Esophagus squamous epithelium (tissue), 5 donors: ENCODE measurements around the gene NRP2. TPM values are rescaled to one million over a fixed set of nuclear protein-coding genes. Genes with fewer than 3 reads are reported as not detected.

Experiments used
- DNase-seq: peaks from one replicate; lab custom pipeline; 2025; lab: John Stamatoyannopoulos, UW
- H3K27ac ChIP-seq, 4 donors: fragments of 200-600 bp; sonication (generic); one replicate each; pipeline ENCODE4 v1.5.1; 2016 to 2019; ENCODE audit warnings: mild to moderate bottlenecking in 1 of 4
- H3K27me3 ChIP-seq, 4 donors: fragments of 200-600 bp; sonication (generic); 1 replicate in 3 of 4; 2 replicates in 1 of 4; pipeline versions ENCODE4 v1.5.1 to v1.6.0; 2017 to 2021; ENCODE audit warnings: antibody characterized with exemption in 1 of 4
- H3K36me3 ChIP-seq, 3 donors: fragments of 200-600 bp; sonication (generic); one replicate each; pipeline ENCODE4 v1.5.1; 2016 to 2019
- H3K4me1 ChIP-seq, 3 donors: fragments of 200-600 bp; sonication (generic); one replicate each; pipeline ENCODE4 v1.5.1; 2017 to 2019
- H3K4me3 ChIP-seq, 4 donors: fragments of 200-600 bp; sonication (generic); 1 replicate in 3 of 4; 2 replicates in 1 of 4; pipeline ENCODE4 v1.5.1; 2016 to 2019; ENCODE audit warnings: mild to moderate bottlenecking in 2 of 4, moderate library complexity in 1 of 4
- H3K9me3 ChIP-seq, 3 donors: fragments of 200-600 bp; sonication (generic); one replicate each; pipeline ENCODE4 v1.5.1; 2016 to 2019
- CTCF ChIP-seq, 6 experiments: fragments of 450-650 bp in 4 of 6; fragments of 200-600 bp in 2 of 6; sonication (generic) in 2 of 6; IDR thresholded peaks; one replicate each; pipeline ENCODE4 v1.5.1; 2016 to 2019; ENCODE audit warnings: antibody characterized with exemption in 6 of 6, mild to moderate bottlenecking in 4 of 6, moderate library complexity in 4 of 6
- POLR2A ChIP-seq, 4 donors: fragments of 450-650 bp; IDR thresholded peaks; one replicate each; pipeline ENCODE4 v1.6.1; 2017; ENCODE audit warnings: antibody characterized with exemption in 4 of 4, mild to moderate bottlenecking in 4 of 4, moderate library complexity in 3 of 4
- WGBS, 2 donors: methylation state at CpG; one replicate each; pipeline ENCODE4 v1.1.5; 2018; 5-methylcytosine and 5-hydroxymethylcytosine counted together
- intact Hi-C: fragments of 100-400 bp; cut with DNase I; formaldehyde crosslinking; loops from one replicate; pipeline ENCODE4 v1.15.0; 2022
- total RNA-seq, 4 donors: library from RNA; depleted of rRNA; stranded (reverse); fragments of >200 nt; gene quantifications; one replicate each; pipeline ENCODE4 v1.1.0, GENCODE V29; 2016
- donor health status: DM: yes; HTN: yes; CAD: no.

Gene NRP2
- total RNA-seq, 4 donors from 2014 or later: 7.1 to 58.6 (median 21.4) TPM

- Histone ChIP-seq H3K27me3 (peaks cover 0 to 11% (median 0%) of the 10 kb centered on the region in 4 donors), H3K27ac (peak overlapping the region in 3 of 4 donors; percentile 1 to 5 (median 3)), H3K4me1 (peaks cover 0 to 68% (median 0%) of the 10 kb centered on the region in 3 donors), H3K9me3 (no peaks in the 10 kb centered on the region), H3K36me3 (no peaks in the 10 kb centered on the region), H3K4me3 (no peak overlapping the region)
- 22 to 32% methylated on average over 4 of the region's 5 CpGs for WGBS, 2 donors
- TF ChIP-seq POLR2A (IDR thresholded peaks at IDR 0.05) (no peak), CTCF (IDR thresholded peaks at IDR 0.05) (no peak)
- intact Hi-C loops: loop anchor here (10.0 kb wide), 3 partner anchors 65 to 805 kb away; no protein-coding TSS in a partner anchor
- DNase-seq: no peak
These were observed 2.8 kb upstream of the NRP2 start for GRCh38 chr2:205679410-205680009.

DNA sequence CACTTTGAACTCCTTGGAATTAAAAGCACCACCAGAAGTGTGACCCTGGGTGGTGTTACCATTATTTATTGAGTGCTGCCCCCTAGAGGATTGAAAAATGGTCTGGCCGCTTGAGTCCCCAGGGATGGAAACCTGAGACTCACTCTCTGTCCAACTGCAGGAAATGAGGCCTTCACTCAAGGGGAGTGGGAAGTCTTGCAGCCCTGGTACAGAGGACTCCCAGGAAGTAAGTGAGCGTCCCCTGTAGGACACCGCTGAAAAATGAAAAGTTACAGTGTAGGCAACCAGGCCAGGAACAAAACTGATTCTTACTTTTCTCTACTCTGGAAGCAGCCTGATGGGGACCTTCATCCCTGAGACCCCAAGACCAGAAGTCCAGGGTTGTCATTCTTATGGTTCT is 2.2 kb upstream of the NRP2 start:
- DNase-seq: no peak
- H3K9me3 ChIP-seq: no peaks in the 10 kb centered on the region
- no peak overlapping the region for H3K4me3 ChIP-seq
- intact Hi-C loops: loop anchor here (10.0 kb wide), 1 partner anchor 65 kb away; no protein-coding TSS in a partner anchor
- peak overlapping the region in 3 of 4 donors; percentile 1 to 5 (median 3) for H3K27ac ChIP-seq
- WGBS, 2 donors: 31 to 32% methylated on average over 3 of the region's 3 CpGs
- peaks cover 0 to 74% (median 0%) of the 10 kb centered on the region in 3 donors for H3K4me1 ChIP-seq
- TF ChIP-seq POLR2A (IDR thresholded peaks at IDR 0.05) (no peak), CTCF (IDR thresholded peaks at IDR 0.05) (peak; percentile 39 to 74 (median 64))
- no peaks in the 10 kb centered on the region for H3K36me3 ChIP-seq
- H3K27me3 ChIP-seq: peaks cover 0 to 16% (median 0%) of the 10 kb centered on the region in 4 donors

DNA sequence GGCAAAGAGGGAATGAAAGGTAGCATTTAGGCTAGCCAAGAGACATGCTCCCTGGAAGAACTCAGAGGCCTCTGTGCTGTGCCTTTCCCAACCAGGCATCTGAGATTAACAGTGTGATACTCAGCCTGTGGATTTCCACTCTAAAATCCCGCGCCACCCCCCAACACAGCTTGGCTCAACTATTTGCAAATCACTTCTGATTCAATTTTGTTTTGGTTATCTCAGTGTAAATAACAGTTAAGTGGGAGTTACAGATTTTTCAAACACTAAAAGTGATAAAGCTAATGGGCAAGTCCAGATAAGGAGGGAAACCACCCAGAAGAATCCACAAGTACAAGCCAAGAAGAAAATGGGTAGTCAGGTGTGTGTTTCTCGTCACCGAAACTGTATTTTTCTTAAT is 1.4 kb upstream of the NRP2 start:
- intact Hi-C loops: loop anchor here (10.0 kb wide), 1 partner anchor 64 kb away; no protein-coding TSS in a partner anchor
- Histone ChIP-seq H3K4me3 (no peak overlapping the region), H3K36me3 (no peaks in the 10 kb centered on the region), H3K27me3 (peaks cover 0 to 24% (median 0%) of the 10 kb centered on the region in 4 donors), H3K4me1 (peaks cover 0 to 76% (median 0%) of the 10 kb centered on the region in 3 donors), H3K27ac (peak overlapping the region in 1 of 4 donors; percentile 33), H3K9me3 (no peaks in the 10 kb centered on the region)
- no peak for DNase-seq
- WGBS, 2 donors: 63 to 72% methylated on average over 4 of the region's 4 CpGs
- no peak for TF ChIP-seq CTCF (IDR thresholded peaks at IDR 0.05)
- no peak for TF ChIP-seq POLR2A (IDR thresholded peaks at IDR 0.05)

DNA sequence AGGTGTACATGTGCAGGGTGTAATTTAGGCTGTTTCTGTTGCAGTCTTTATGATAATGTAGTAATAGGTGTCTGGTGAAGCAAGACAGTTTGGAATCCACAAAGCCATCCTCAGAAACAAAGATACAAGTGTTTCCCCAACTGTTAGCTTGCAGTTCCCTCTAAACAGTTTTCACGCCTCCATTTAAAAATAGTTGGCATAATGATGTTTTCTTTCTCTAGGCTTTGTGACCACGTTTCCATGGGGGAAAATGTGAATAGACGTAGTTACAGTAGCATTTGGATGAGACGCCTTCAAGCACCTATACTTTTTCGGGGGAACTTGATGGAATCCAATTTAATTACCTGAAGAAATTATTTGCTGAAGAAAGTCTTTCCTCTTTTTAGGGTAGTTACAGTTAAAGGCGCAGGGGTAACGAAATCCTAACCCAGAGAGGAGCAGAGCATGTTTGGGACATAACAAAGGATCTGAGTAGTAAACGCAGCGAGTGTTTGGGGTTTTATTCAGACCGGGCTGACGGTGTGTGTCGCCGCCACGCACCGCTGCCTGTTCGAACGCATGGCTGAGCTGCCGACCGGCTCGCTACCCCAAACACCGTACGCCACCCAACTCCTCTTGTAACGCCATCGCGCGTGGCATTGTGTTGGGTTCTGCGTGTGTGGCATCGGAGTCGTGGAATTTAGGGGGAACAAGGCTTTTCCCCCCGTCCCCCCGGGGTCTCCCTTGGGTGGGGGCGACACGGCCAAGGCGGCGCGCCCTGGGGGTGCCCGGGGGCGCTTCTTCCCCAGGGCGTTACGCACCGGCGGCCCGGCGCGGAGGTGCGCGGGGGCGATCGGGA is 681 bp upstream of the NRP2 start:
- Histone ChIP-seq H3K27ac (peak overlapping the region; percentile 86 to 95 (median 90)), H3K9me3 (no peaks in the 10 kb centered on the region), H3K27me3 (peaks cover 0 to 30% (median 0%) of the 10 kb centered on the region in 4 donors), H3K4me3 (peak overlapping the region; percentile 55 to 80 (median 64)), H3K36me3 (no peaks in the 10 kb centered on the region), H3K4me1 (peaks cover 0 to 80% (median 5%) of the 10 kb centered on the region in 3 donors)
- intact Hi-C loops: loop anchor here (10.0 kb wide), 1 partner anchor 63 kb away; no protein-coding TSS in a partner anchor
- WGBS, 2 donors: 13 to 27% methylated on average over 8 to 28 of the region's 49 CpGs
- TF ChIP-seq POLR2A (IDR thresholded peaks at IDR 0.05) (no peak), CTCF (IDR thresholded peaks at IDR 0.05) (no peak)
- DNase-seq: no peak
